HepG2 (cell line): ENCODE data around the gene CARD19. TPM values are rescaled to one million over a fixed set of nuclear protein-coding genes. Genes with fewer than 3 reads are reported as not detected.

ENCODE experiments used
- CREB1 ChIP-seq, 2 experiments: fragments of 450-650 bp in 1 of 2; IDR thresholded peaks; 2 replicates each; pipeline ENCODE4 v1.6.1; 2016 to 2017; ENCODE audit warnings: control low read depth in 1 of 2, mild to moderate bottlenecking in 1 of 2, missing compliant biosample characterization in 1 of 2, missing genetic modification characterization in 1 of 2
- DRAP1 ChIP-seq: IDR thresholded peaks from 2 replicates; pipeline ENCODE4 v1.6.1; 2016; ENCODE audit warnings: missing genetic modification reagents, missing compliant biosample characterization
- ELF1 ChIP-seq: sonication (generic); formaldehyde crosslinking; IDR thresholded peaks from 2 replicates; pipeline ENCODE4 v1.4.0; 2020; ENCODE audit warnings: missing genetic modification reagents
- ELF4 ChIP-seq: sonication (generic); formaldehyde crosslinking; IDR thresholded peaks from 2 replicates; pipeline ENCODE4 v1.5.0; 2020; ENCODE audit warnings: missing genetic modification reagents, mild to moderate bottlenecking, moderate library complexity, borderline replicate concordance
- FOSL1 ChIP-seq: sonication (generic); formaldehyde crosslinking; IDR thresholded peaks from 2 replicates; pipeline ENCODE4 v1.9.0; 2021; ENCODE audit warnings: missing genetic modification reagents, borderline replicate concordance
- GABPB1 ChIP-seq: IDR thresholded peaks from 2 replicates; pipeline ENCODE4 v1.6.1; 2016; ENCODE audit warnings: mild to moderate bottlenecking, missing genetic modification reagents, moderate library complexity, missing compliant biosample characterization
- GLI4 ChIP-seq: sonication (generic); formaldehyde crosslinking; IDR thresholded peaks from 2 replicates; pipeline ENCODE4 v1.5.1; 2020; ENCODE audit warnings: missing genetic modification reagents, mild to moderate bottlenecking, moderate library complexity, borderline replicate concordance
- ISL2 ChIP-seq: sonication (generic); formaldehyde crosslinking; IDR thresholded peaks from 2 replicates; pipeline ENCODE4 v1.5.0; 2020; ENCODE audit warnings: missing genetic modification reagents
- LCORL ChIP-seq, 2 experiments: fragments of 450-650 bp in 1 of 2; sonication (generic) in 1 of 2; formaldehyde crosslinking in 1 of 2; IDR thresholded peaks; 2 replicates each; pipeline versions ENCODE4 v1.5.0 to v1.6.1; 2017 to 2020; ENCODE audit warnings: antibody characterized with exemption in 1 of 2, missing genetic modification reagents in 1 of 2
- MTF1 ChIP-seq: sonication (generic); formaldehyde crosslinking; IDR thresholded peaks from 2 replicates; pipeline ENCODE4 v1.5.0; 2020; ENCODE audit warnings: missing genetic modification reagents
- RARA ChIP-seq: IDR thresholded peaks from 2 replicates; pipeline ENCODE4 v1.6.1; 2016; ENCODE audit warnings: missing genetic modification reagents, missing compliant biosample characterization
- RORA ChIP-seq: sonication (generic); formaldehyde crosslinking; IDR thresholded peaks from 2 replicates; pipeline ENCODE4 v1.5.0; 2020; ENCODE audit warnings: mild to moderate bottlenecking, missing genetic modification reagents, moderate library complexity
- SOX5 ChIP-seq: IDR thresholded peaks from 2 replicates; pipeline ENCODE4 v1.6.1; 2016; ENCODE audit warnings: borderline replicate concordance
- STAT6 ChIP-seq: sonication (generic); formaldehyde crosslinking; IDR thresholded peaks from 2 replicates; pipeline ENCODE4 v1.4.0; 2020; ENCODE audit warnings: missing genetic modification reagents, mild to moderate bottlenecking, borderline replicate concordance
- TEAD2 ChIP-seq: sonication (generic); formaldehyde crosslinking; IDR thresholded peaks from 2 replicates; pipeline ENCODE4 v1.9.0; 2021; ENCODE audit warnings: missing genetic modification reagents
- THAP7 ChIP-seq: sonication (generic); formaldehyde crosslinking; IDR thresholded peaks from 2 replicates; pipeline ENCODE4 v1.8.1; 2023; ENCODE audit warnings: mild to moderate bottlenecking, missing genetic modification reagents
- YEATS2 ChIP-seq: sonication (generic); formaldehyde crosslinking; IDR thresholded peaks from 2 replicates; pipeline ENCODE4 v1.4.0; 2020; ENCODE audit warnings: missing genetic modification reagents, borderline replicate concordance
- ZBTB14 ChIP-seq: sonication (generic); formaldehyde crosslinking; IDR thresholded peaks from 2 replicates; pipeline ENCODE4 v1.4.0; 2020; ENCODE audit warnings: missing genetic modification reagents
- ZBTB7B ChIP-seq: sonication (generic); formaldehyde crosslinking; IDR thresholded peaks from 2 replicates; pipeline ENCODE4 v1.4.0; 2020; ENCODE audit warnings: missing genetic modification reagents
- ZFP37 ChIP-seq: sonication (generic); formaldehyde crosslinking; IDR thresholded peaks from 2 replicates; pipeline ENCODE4 v1.4.0; 2020; ENCODE audit warnings: missing genetic modification reagents, borderline replicate concordance
- ZKSCAN1 ChIP-seq: fragments of 150-350 bp; IDR thresholded peaks from 2 replicates; pipeline ENCODE4 v1.6.1; 2014; ENCODE audit warnings: low read length
- ZNF232 ChIP-seq: sonication (generic); formaldehyde crosslinking; IDR thresholded peaks from 2 replicates; pipeline ENCODE4 v1.4.0; 2020; ENCODE audit warnings: missing genetic modification reagents, borderline replicate concordance
- ZNF337 ChIP-seq: sonication (generic); formaldehyde crosslinking; IDR thresholded peaks from 2 replicates; pipeline ENCODE4 v1.5.1; 2020; ENCODE audit warnings: missing genetic modification reagents, low read depth, mild to moderate bottlenecking, borderline replicate concordance
- ZNF652 ChIP-seq: IDR thresholded peaks from 2 replicates; pipeline ENCODE4 v1.6.1; 2016; ENCODE audit warnings: low read depth, borderline replicate concordance
- ZNF766 ChIP-seq: sonication (generic); formaldehyde crosslinking; IDR thresholded peaks from 2 replicates; pipeline ENCODE4 v1.5.0; 2020; ENCODE audit warnings: missing genetic modification reagents, borderline replicate concordance
- polyA plus RNA-seq, 8 experiments: library from polyadenylated mRNA; depleted of rRNA in 3 of 8; stranded (reverse) in 7 of 8; unstranded in 1 of 8; fragments of >200 nt; fragmentation: Illumina TruSeq in 4 of 8; extraction: Trizol in 4 of 8; gene quantifications; 2 replicates each; pipeline versions ENCODE4 v1.2.1 to v1.2.3, GENCODE V29; 2011 to 2016; ENCODE audit warnings: low read depth in 4 of 8, missing spikeins in 1 of 8, mixed read lengths in 1 of 8; ENCODE audit not compliant: insufficient read depth in 1 of 8
- total RNA-seq, 5 experiments: library from RNA; depleted of rRNA; stranded (reverse); fragments of >200 nt; fragmentation: Illumina TruSeq; extraction: Trizol; gene quantifications; 2 replicates each; pipeline ENCODE4 v1.2.3, GENCODE V29; 2016; ENCODE audit warnings: low read depth in 1 of 5

CARD19 gene
- total and polyA plus RNA-seq, 2 of the 13 experiments (the other 11 are each of a cell fraction or from before 2014, with no cell fraction given), result 18.4 to 47.2 TPM

GRCh38 chr9:93159601-93160471 lies 63.8 kb downstream of the CARD19 start (continued):
- no peak for TF ChIP-seq RORA (CRISPR knock-in tag)
- TF ChIP-seq CREB1 (IDR thresholded peaks at IDR 0.05), result no peak
- TF ChIP-seq CREB1 (CRISPR knock-in tag; IDR thresholded peaks at IDR 0.05), result no peak
- TF ChIP-seq THAP7 (CRISPR knock-in tag), result no peak
- TF ChIP-seq FOSL1 (CRISPR knock-in tag), result no peak
- peak; percentile 51; the same call in 1 of the 2 replicates for TF ChIP-seq ZNF652
- TF ChIP-seq ZBTB7B (CRISPR knock-in tag), result no peak
- no peak for TF ChIP-seq STAT6 (CRISPR knock-in tag)
- no peak for TF ChIP-seq LCORL (IDR thresholded peaks at IDR 0.05)
- peak; percentile 88 for TF ChIP-seq LCORL (CRISPR knock-in tag; IDR thresholded peaks at IDR 0.05)
- no peak for TF ChIP-seq ZNF337
- peak; percentile 62; the same call in 1 of the 2 replicates for TF ChIP-seq SOX5 (CRISPR knock-in tag)
- 0 out of 2 replicates have a peak, but pooled peaks have one; percentile 19 for TF ChIP-seq DRAP1
- no peak for TF ChIP-seq ZFP37 (CRISPR knock-in tag)
- 0 out of 2 replicates have a peak, but pooled peaks have one; percentile 28 for TF ChIP-seq GLI4 (CRISPR knock-in tag)
- 0 out of 2 replicates have a peak, but pooled peaks have one; percentile 11 for TF ChIP-seq ZKSCAN1
- no peak for TF ChIP-seq ELF4
- peak; percentile 36; the same call in 1 of the 2 replicates for TF ChIP-seq RARA
- TF ChIP-seq ZNF232 (CRISPR knock-in tag), result no peak
- TF ChIP-seq MTF1 (CRISPR knock-in tag), result no peak
- TF ChIP-seq ZBTB14 (CRISPR knock-in tag), result no peak
- 0 out of 2 replicates have a peak, but pooled peaks have one; percentile 17 for TF ChIP-seq ELF1
- no peak for TF ChIP-seq ISL2 (CRISPR knock-in tag)
- TF ChIP-seq ZNF766 (CRISPR knock-in tag), result no peak
- peak; percentile 64; the same call in 1 of the 2 replicates for TF ChIP-seq GABPB1 (CRISPR knock-in tag)
- TF ChIP-seq TEAD2 (CRISPR knock-in tag), result no peak
- TF ChIP-seq YEATS2 (CRISPR knock-in tag), result no peak; the same call in 1 of the 2 replicates
